ENCODE data around the gene DAAM2.
A peak's percentile ranks its signal among the peaks of the same experiment; 100 is the strongest.

DAAM2 gene

GRCh38 chr6:39901116-39901655 is 109.0 kb downstream of the DAAM2 start:
- TF ChIP-seq FOXM1 (IDR thresholded peaks at IDR 0.05; ENCODE audit: borderline replicate concordance, low read depth) (no peak), TEAD4 (IDR thresholded peaks at IDR 0.05) (no peak), TAF1 (IDR thresholded peaks at IDR 0.05; ENCODE audit: low read depth) (no peak), EGR1 (IDR thresholded peaks at IDR 0.05) (no peak), EP300 (IDR thresholded peaks at IDR 0.05; ENCODE audit: borderline replicate concordance) (no peak), YY1 (IDR thresholded peaks at IDR 0.05; ENCODE audit: low read depth) (no peak), ZBTB7A (IDR thresholded peaks at IDR 0.05; ENCODE audit: low read depth) (no peak), CEBPB (IDR thresholded peaks at IDR 0.05) (no peak), NFIC (IDR thresholded peaks at IDR 0.05) (no peak), TCF12 (IDR thresholded peaks at IDR 0.05; ENCODE audit: low read depth) (no peak), RAD21 (IDR thresholded peaks at IDR 0.05; ENCODE audit: low read depth) (no peak), USF1 (IDR thresholded peaks at IDR 0.05) (no peak)
- TF ChIP-seq, protein P1, sequence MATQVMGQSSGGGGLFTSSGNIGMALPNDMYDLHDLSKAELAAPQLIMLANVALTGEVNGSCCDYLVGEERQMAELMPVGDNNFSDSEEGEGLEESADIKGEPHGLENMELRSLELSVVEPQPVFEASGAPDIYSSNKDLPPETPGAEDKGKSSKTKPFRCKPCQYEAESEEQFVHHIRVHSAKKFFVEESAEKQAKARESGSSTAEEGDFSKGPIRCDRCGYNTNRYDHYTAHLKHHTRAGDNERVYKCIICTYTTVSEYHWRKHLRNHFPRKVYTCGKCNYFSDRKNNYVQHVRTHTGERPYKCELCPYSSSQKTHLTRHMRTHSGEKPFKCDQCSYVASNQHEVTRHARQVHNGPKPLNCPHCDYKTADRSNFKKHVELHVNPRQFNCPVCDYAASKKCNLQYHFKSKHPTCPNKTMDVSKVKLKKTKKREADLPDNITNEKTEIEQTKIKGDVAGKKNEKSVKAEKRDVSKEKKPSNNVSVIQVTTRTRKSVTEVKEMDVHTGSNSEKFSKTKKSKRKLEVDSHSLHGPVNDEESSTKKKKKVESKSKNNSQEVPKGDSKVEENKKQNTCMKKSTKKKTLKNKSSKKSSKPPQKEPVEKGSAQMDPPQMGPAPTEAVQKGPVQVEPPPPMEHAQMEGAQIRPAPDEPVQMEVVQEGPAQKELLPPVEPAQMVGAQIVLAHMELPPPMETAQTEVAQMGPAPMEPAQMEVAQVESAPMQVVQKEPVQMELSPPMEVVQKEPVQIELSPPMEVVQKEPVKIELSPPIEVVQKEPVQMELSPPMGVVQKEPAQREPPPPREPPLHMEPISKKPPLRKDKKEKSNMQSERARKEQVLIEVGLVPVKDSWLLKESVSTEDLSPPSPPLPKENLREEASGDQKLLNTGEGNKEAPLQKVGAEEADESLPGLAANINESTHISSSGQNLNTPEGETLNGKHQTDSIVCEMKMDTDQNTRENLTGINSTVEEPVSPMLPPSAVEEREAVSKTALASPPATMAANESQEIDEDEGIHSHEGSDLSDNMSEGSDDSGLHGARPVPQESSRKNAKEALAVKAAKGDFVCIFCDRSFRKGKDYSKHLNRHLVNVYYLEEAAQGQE (IDR thresholded peaks at IDR 0.05; ENCODE audit: low read depth): no peak
- TF ChIP-seq, protein P2, sequence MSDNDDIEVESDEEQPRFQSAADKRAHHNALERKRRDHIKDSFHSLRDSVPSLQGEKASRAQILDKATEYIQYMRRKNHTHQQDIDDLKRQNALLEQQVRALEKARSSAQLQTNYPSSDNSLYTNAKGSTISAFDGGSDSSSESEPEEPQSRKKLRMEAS (IDR thresholded peaks at IDR 0.05): no peak

GRCh38 chr6:39901670-39902069 is 109.5 kb downstream of the DAAM2 start:
- no peak for TF ChIP-seq YY1 (IDR thresholded peaks at IDR 0.05; ENCODE audit: low read depth)
- TF ChIP-seq CREB1 (IDR thresholded peaks at IDR 0.05; ENCODE audit: low read depth): no peak
- no peak for TF ChIP-seq ZBTB7A (IDR thresholded peaks at IDR 0.05; ENCODE audit: low read depth)
- TF ChIP-seq EGR1 (IDR thresholded peaks at IDR 0.05): no peak
- no peak for TF ChIP-seq TCF12 (IDR thresholded peaks at IDR 0.05; ENCODE audit: low read depth)
- TF ChIP-seq TEAD4 (IDR thresholded peaks at IDR 0.05): no peak
- no peak for TF ChIP-seq USF1 (IDR thresholded peaks at IDR 0.05)
- no peak for TF ChIP-seq EP300 (IDR thresholded peaks at IDR 0.05; ENCODE audit: borderline replicate concordance)
- TF ChIP-seq FOXM1 (IDR thresholded peaks at IDR 0.05; ENCODE audit: borderline replicate concordance, low read depth): no peak
- TF ChIP-seq, protein P2 (IDR thresholded peaks at IDR 0.05): no peak
- no peak for TF ChIP-seq NFIC (IDR thresholded peaks at IDR 0.05)
- TF ChIP-seq, protein P1 (IDR thresholded peaks at IDR 0.05; ENCODE audit: low read depth): no peak
- no peak for TF ChIP-seq CEBPB (IDR thresholded peaks at IDR 0.05)
- no peak for TF ChIP-seq RAD21 (IDR thresholded peaks at IDR 0.05; ENCODE audit: low read depth)
- TF ChIP-seq TAF1 (IDR thresholded peaks at IDR 0.05; ENCODE audit: low read depth): no peak

DNA sequence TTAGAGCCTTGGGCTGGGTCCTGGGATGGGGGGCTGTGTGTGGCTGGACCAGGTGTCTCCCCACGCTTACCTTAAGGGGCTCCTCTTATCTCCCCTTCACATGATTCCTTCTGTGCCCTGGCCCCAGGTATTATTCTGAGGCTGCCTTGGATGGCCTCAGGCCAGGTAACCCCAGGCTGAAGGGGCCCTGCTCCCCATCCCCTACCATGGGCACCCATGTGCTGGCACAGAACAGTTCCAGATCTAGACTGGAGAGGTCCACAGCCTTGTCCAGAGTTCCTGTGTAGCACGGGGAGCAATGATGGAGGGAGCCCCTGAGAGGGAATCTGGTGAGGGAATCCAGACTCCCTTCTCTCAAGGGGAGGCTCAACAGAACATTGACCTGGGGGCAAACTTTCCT is 110.0 kb downstream of the DAAM2 start:
- TF ChIP-seq CREB1 (IDR thresholded peaks at IDR 0.05; ENCODE audit: low read depth): no peak
- TF ChIP-seq RAD21 (IDR thresholded peaks at IDR 0.05; ENCODE audit: low read depth): no peak
- TF ChIP-seq TAF1 (IDR thresholded peaks at IDR 0.05; ENCODE audit: low read depth): no peak
- no peak for TF ChIP-seq USF1 (IDR thresholded peaks at IDR 0.05)
- no peak for TF ChIP-seq NFIC (IDR thresholded peaks at IDR 0.05)

DNA sequence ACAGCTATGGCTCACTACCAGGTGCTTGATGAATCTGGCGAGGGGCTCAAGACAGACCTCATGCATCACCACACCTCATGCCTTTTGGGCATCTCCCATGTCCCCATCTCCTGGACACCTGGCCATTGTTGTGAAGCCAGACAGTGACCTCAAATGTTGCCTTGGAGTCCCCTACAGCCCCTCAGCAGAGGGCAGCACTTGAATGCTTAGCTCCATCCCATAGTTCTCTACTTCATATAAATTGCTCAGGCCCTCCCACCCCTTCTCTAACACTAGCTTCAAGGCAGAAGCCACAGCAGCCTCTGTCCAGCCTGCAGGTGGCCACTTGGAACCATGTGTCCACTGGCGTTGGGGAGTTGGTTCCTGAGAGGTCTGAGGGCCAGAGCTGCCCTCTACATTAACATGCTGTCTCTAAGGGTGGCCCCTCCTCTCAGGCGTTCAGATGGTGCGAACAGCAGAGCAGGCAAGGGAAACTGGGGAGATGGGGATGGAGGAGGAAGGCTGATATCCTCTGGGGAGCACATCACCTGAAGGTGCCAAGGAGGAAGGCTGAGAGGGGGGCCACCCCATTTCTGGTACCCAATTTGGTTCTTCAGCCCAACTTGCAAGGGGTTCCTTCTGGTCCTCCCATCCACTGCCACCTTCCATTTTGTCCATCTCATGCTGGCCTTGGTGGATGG is 110.8 kb downstream of the DAAM2 start:
- TF ChIP-seq RAD21 (IDR thresholded peaks at IDR 0.05; ENCODE audit: low read depth) (peak; percentile 26; the same call in 1 of the 2 replicates), TCF12 (IDR thresholded peaks at IDR 0.05; ENCODE audit: low read depth) (no peak)

DNA sequence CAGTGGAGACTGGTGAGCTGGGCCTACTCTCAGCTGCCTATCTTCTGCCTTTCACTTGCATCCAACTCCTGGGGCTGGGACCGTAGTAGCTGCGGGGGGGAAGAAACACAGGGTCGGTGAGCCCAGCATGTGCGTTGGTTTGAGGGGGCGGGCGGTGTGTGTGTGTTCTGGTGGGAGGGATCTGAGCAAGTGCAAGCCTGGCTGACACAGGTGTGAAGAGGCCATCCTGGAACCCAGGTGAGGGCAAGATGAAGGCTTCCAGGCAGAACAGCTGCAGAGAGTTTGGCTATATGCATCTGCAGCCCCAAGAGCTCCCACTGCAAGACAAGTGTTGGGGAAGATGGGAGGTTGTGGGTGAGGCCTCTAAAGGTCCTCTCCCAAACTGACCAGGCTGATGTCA is 111.5 kb downstream of the DAAM2 start:
- TF ChIP-seq NFIC (IDR thresholded peaks at IDR 0.05) (no peak), TEAD4 (IDR thresholded peaks at IDR 0.05) (no peak), FOXM1 (IDR thresholded peaks at IDR 0.05; ENCODE audit: borderline replicate concordance, low read depth) (no peak), ZBTB7A (IDR thresholded peaks at IDR 0.05; ENCODE audit: low read depth) (no peak), CREB1 (IDR thresholded peaks at IDR 0.05; ENCODE audit: low read depth) (no peak), CEBPB (IDR thresholded peaks at IDR 0.05) (no peak), USF1 (IDR thresholded peaks at IDR 0.05) (no peak), RAD21 (IDR thresholded peaks at IDR 0.05; ENCODE audit: low read depth) (no peak), EP300 (IDR thresholded peaks at IDR 0.05; ENCODE audit: borderline replicate concordance) (no peak)
- TF ChIP-seq, protein P1 (IDR thresholded peaks at IDR 0.05; ENCODE audit: low read depth): no peak
- TF ChIP-seq, protein P2 (IDR thresholded peaks at IDR 0.05): no peak
